Activated CD8-positive, alpha-beta memory T cell treated with anti-CD3 and anti-CD28 coated beads for 1 hour (primary cell): ENCODE measurements around the gene DCDC1.

Experiments used
- DNase-seq, 2 donors: peaks; one replicate each; pipeline ENCODE4 v3.0.0-alpha.2; 2020; ENCODE audit warnings: low read depth in 1 of 2; ENCODE audit errors: extremely low read depth in 1 of 2

DCDC1 gene, protein sequence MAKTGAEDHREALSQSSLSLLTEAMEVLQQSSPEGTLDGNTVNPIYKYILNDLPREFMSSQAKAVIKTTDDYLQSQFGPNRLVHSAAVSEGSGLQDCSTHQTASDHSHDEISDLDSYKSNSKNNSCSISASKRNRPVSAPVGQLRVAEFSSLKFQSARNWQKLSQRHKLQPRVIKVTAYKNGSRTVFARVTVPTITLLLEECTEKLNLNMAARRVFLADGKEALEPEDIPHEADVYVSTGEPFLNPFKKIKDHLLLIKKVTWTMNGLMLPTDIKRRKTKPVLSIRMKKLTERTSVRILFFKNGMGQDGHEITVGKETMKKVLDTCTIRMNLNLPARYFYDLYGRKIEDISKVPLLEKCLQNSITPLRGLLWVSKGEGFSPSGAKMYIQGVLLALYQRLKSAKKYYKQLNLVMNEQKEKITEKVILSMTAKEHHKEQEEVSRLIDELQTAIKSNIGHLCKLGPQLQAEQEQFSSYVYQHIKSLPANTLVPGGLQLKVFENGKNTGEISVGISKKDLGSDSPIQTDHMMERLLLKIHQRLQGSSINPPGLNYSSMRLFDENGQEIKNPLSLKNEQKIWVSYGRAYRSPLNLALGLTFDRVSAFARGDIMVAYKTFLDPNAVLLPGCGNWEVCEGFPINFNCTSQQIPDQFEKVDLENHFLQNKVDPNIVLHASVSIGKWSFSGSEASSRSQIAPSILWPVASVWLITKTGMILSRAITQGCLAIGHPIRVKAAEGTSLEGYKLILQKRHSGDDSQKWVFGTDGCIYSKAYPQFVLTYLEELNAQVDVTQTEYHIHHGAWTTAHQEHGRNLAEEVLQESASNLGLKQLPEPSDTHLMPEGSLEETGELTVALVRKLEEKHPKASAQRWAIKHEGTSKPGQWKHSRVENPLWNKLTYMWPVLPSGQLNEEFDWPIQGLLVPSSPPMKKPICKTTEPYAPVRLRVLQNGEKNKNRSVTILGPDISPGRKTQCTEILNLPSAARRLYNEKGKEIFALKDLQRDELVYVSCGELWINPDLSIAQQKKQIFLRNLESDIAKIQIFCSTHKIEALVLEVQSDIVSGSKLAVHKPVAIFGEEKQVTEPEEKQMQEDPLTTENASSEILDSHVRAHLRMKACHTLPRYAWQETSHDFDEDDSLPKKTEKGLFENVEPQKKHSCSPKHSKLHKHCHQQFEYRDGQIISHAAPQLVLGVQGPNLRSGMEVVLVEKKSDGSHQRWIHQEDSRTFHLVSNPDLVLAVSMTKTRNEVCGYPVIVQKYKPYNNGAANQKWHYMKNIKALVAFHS (N-terminal part only)

DNA sequence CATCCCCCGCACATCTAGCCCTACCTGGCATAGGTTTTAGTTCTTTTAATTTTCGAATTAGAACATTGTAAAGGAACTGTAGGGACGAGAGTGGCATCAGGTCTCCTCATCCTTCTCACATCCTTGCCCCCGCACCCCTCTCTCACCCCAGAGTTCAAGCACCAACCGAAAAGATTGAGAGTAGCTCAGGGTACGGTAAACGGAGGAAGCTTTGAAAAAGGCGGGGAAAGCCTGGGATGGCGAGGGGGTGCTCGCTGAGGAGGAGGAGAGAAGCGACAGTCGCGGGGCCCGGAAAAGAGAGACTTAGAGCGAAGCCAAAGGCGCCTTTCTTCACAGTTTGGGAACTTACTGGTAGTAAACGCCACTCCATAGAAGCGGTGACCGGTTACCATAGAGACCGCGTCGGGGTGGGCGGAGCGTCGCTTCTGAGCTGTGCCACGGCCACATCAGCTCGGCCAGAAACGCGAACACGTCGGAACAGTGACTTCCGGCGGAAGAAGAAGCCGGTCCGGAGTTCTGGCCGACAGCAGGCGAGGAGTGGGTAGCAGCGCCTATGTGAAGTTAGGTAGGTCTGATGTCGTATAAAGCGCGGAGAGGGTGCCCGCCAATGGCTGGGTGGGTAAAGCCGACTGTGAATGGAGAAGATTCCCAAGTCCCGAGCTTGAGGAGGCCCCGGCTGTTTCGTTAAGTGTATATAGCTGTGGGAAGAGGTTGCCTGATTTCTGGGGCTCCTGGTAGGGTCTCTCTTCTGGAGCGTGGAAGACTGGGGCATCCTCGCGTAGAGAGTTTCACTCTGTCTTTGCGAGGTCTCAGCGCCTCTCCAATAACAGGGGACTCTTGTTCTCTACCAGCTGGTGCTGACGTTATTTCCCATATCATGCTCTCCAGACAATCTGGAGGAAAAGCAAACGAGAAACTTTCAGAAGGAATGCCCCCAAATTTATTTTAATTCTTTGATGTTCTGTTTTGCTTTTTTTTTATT, at the start of gene DCDC1, which contains the start of gene DNAJC24:
Gene DCDC1, minus strand, starts transcription at position 392 of the 982 bp plus-strand sequence. CDS start 41,459 bp downstream, outside the sequence.
Gene DNAJC24, plus strand, starts transcription at position 513 of the 982 bp plus-strand sequence. CDS start 889 bp downstream, outside the sequence.
- DNase-seq = peak; percentile 88 to 89

DNA sequence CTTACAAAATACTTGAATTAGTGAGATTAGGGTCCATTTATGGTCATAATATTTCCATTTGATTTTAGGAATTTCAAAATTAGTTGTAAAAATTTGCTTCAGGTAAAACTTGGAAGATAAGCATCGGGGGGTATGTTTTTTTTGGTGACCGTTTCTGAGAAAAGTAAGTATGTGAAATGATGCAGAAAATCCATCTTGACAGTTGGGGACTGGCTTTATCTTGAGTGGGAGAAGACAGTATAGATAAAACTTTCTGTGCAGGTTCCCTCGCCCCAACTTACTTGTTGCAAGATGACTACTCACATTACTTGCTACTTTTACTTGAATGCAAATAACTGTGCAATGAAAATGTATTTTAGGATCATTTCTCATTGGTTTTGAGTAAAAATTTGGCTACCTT, 49.6 kb upstream of the DCDC1 start:
- no peak for DNase-seq

DNA sequence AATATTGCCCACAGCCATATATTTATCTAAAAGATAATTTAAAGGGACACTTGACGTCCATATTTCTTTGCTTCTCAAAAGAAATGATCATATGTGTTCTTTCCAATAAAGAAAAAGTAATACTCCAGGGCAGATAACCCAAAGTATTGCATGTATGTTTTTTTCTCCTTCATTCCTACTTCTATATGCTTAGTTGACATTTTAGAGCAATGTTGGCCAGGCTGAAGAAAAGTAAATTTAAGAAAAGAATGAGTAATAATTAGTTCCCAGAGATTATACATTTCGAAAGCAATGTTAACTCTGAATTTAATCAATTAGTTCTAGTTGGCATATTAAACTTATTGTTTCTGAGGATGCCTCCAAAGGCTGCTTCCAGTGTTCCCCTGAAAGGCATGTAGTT, 48.3 kb upstream of the DCDC1 start:
- no peak for DNase-seq

DNA sequence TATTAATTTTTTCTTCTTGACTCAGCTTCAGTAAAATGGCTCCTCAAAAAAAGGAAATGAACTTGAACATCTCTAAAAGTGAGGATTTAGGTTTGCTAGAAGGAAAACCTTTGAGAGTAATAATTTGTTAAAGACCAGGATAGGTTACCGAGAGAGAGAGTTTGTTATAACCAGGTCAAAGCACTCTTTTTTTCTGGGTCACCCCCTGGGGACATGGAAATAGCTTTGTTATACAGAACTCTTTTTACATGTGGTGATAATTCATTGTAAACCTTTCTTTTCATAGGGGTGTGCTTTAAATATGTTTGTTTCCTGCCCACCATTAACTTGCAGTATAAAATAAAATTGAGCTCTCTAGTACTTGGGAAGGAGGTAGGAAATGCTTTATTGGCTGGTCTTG, 47.8 kb upstream of the DCDC1 start:
- DNase-seq = no peak

DNA sequence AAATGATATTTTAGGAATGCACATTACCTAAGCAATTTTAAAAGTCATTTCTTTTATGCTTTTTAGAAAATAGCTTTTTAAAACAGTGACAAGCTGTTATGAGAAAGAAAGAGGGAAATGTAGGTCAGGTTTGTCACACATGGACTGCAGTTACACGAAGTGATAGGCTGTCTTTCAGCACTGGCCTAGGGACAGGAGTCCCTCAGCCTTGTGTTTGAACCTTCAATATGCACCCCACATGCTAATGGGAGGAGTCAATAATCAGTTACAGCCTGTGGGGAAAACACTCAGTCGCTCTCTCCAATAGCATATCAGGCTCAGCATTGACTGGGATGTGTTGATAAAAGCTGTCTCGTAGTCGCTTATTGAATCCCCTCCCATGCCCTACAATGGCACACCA, 45.9 kb upstream of the DCDC1 start:
- no peak for DNase-seq

DNA sequence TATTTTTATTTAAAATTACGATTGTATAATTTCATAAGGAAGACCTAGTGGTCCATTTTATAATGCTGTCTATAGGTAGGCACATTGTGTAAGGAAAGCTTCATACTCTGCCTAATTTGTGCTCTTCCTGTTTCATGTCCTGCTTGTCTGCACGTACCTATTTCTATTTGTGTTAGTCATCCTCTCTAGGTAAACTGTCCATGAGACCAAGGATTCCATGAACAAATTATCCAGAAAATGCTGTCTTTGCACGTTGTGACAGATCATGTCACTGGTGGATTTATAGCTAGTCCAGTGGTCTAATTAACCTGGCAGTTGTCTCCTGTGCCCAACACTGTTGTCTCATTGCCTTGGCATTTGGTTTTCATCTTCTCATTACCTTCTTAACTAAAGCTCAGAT, 44.8 kb upstream of the DCDC1 start:
- no peak for DNase-seq

DNA sequence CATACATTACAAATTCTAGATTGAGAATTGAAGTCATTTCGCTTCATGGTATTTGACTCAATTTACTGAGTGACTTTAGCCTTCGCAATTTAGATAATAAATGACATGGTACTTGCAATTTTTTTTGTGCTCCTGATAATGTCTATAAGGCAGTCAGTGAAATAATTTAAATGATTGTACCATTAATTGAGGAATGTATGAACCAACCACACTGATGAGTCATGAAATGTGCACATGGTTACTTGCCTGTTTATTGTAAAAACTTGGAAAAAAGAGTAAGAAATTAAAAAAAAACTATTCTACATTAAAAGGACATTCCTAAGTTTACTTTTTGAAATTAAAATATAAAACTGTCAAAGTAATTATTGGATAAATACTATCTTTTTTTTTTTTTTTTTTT, 43.4 kb upstream of the DCDC1 start:
- DNase-seq = no peak

DNA sequence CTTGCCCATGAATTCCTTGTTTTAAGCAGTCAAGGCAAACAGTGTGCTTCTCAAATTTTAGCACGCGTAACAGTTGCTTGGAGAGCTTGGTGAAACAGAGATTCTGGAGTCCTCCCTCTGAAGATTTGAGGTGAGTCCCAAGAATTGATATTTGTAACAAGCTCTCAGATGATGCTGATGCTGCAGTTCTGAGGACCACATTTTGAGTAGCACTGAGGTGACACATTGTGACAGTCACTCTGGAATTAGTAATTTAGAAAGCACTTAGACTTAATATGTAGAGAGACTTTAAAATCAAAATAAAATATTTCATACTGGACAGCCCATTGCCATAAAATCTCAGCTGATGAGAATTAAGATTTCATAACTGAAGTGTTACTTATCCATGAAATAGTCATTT, 38.7 kb upstream of the DCDC1 start:
- DNase-seq = no peak

DNA sequence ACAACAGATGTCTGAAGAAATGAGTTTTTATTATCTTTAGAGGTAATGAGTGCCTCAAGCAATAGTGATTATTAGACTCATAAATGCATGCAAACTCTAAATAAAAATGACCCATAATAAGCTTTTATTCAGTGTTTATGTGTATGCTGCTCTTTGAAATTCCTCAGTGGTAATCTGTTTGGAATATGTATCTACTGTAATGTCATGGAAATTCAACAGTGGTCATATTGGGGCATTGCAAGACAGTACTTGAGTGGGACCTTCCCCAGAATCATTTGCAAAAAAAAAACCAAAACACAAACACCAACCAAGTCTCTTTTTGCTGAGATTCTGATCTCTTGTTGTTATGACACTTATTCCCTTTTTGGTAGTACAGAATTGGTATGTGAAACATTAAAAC, 35.1 kb upstream of the DCDC1 start:
- no peak for DNase-seq

DNA sequence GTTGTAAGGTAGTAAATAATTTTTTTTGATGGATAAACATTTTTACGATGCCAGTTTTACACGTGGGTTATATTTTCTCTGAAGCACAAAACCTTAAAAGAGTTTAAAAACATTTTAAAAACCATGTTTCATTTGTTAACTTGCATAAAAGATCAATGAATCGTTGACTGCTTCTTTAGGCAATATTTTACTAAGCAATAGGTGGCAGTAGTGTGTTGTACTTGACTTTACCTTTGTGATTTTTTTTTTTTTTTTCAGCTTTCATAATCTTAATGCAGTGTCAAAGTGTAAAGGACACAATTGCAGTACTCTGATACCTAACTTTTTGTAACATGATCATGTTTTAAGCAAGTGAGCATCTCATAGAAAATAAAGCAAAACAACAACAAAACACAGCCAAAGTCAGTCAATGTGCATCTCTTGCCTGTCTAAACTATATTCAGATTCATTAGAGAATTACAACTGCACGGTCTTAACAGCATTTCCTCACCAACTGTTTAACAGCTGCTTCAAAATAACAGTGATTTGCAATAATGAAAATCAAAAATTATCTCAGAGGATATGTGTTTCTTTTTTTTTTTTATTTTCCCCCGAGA, 27.8 kb upstream of the DCDC1 start:
- no peak for DNase-seq

DNA sequence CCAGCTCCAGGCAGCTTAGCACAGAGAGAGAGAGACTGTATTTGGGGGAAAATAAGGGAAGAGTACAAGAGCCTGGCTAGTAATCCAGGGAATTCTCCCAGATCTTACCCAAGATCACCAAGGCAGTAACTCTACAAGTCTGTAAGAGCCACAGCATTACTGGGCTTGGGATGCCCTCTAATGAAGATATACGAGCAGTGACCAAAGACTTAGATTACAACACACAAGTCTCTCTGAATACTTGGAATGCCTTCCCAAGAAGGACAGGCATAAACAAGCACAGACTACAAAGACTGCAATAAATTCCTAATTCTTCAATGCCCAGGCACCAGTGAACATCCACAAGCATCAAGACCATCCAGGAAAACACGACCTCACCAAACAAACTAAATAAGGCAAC, 17.8 kb upstream of the DCDC1 start:
- no peak for DNase-seq

DNA sequence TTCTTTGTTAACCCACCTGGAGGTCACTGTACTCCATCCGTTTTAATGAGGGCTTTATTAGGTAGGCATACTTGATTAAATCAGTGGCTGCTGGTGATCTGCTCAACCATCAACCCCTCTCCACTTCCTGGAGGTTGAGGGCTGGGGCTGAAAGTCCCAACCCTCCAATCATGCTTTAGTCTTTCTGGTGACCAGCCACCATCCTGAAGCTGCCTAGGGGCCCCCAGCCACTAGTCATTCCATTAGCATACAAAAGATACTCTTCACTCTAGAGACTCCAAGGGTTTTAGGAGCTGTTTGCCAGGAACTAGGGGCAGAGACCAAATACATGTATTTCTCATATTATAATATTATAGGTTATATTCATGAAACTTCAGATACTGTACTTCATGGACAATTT, 13.6 kb upstream of the DCDC1 start:
- DNase-seq = no peak

DNA sequence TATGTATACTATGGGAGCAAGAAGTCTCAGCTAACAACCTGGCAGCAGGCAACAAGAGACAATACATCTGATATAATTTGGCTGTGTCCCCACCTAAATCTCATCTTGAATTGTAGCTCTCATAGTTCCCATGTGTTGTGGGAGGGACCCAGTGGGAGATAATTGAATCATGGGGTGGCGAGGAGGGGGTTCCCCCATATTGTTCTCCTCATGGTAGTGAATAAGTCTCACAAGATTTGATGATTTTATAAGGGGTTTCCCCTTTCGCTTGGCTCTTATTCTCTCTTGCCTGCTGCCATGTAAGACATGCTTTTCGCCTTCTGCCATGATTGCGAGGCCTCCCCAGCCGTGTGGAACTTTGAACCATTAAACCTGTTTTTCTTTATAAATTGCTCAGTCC, 6.3 kb upstream of the DCDC1 start:
- DNase-seq = no peak

DNA sequence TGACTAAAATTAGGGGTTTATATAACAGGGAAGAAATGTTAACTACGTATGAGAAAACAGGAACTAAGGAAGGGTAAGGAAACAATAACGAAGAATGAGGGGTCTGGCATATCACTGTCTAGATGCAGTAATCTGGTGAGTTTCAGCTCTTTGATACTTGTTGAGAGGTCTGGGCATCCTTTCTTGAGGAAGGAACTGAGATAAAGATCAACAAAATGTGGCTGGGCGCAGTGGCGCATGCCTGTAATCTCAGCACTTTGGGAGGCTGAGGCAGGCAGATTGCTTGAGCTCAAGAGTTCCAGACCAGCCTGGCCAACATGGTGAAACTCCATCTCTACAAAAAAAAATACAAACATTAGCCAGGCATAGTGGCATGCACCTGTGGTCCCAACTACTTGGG, 2.7 kb downstream of the DCDC1 start:
- DNase-seq = no peak

DNA sequence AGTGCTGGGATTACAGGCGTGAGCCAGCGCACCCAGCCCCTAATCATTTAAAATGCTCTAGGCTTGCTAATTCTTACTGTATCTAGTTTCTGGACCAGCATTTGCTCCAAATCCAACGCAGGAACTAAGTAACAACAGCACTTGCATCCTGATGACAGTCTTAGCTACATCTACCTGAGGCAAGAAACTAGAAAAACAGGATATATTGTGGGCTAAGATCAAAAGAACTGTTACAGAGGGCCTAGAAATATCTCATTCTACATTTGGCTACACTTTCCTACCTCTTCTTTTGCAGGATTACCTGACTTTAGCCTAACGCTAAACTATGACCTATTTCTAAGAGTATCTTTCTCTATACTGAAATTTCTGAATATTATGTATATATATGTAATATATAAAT, 7.8 kb downstream of the DCDC1 start:
- DNase-seq = no peak

DNA sequence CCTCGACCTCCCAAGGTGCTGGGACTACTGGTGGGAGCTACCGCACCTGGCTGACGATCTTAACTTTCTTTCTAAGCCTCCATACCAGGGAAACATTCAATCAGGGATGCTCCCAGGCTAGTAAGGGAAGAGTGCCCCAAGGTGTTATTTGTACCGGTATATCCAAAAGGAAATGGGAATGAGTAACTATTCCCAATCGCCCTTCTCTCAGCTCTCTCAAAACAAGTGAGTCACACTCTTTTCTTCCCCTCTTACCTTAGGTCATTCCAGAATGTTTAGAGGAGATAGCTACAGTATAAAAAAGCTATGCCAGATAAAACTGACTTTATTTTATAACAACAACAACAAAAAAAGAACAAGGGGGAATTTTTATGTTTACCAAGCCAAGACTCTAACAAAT, 13.7 kb downstream of the DCDC1 start:
- no peak for DNase-seq

DNA sequence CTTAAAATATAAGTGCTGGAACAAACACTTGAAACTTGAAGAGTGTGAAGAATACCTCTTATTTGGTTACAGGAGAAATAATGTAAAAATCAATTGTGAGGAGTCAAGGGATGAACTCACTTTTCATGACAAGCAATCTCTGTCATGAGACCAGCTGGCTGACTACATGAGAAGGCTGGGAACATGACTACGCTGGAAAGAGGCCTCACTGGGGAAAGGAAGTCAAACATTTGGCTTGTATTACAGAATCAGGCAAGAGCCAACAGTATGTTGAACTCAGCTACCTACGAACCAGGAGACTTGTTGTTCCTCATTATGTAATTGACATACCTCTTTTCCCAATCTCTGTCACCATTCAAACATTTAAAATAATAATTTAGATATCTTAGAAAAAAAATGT, 14.4 kb downstream of the DCDC1 start:
- DNase-seq = no peak

DNA sequence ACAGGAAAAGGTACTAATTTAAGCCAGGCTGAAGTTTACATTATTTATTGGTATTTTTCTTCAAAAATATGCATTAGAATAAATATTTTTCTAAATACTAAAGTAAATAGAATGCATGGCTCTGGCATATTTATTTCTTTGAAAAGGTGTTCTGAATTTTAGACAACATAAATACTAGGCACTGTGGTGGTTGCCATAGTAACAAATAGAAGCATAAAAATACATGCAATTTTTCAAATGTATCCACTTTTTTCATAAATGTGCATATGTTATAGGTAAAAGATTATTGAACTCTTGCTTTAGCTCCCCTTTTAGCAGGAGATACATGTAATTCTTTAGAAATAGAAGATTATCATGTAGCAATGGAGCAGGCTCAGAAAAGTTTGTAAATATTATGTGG, 18.4 kb downstream of the DCDC1 start:
- DNase-seq = no peak

DNA sequence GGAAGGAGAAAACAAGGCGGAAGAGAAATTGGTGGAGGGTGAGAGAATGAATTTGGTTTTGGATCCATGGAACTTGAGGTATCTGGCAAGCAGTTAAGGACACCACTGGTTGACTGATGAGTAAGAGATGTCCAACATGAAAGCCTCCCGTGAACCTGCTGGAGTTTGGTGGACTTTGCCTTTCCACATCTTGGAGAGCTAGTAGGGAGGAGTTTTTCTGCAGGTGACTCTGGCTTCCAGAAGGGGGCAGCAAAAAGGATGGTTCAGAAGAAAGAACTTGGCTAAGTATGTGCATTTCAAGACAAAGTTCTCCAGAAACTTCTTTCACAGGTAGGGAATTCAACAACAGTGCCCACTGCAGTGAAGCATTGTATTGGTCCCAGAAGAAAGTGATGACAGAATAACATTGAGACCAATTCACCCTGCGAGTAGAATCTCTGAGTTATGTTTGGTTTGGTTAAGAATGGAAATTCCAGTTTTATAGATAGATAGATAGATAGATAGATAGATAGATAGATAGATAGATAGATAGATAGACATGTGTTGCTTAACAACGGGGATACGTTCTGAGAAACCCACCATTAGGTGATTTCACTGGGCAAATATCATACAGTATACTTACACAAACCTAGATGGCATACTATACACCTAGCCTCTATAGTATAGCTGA, 28.5 kb downstream of the DCDC1 start:
- DNase-seq = no peak
